Vagina (tissue), 2 donors: ENCODE measurements around the gene COL16A1. TPM values are rescaled to one million over a fixed set of nuclear protein-coding genes. Genes with fewer than 3 reads are reported as not detected.

Experiments used
- DNase-seq, 2 donors: peaks; one replicate each; pipeline ENCODE4 v3.0.0-alpha.2; 2017; ENCODE audit errors: extremely low spot score in 2 of 2
- H3K27ac ChIP-seq: fragments of 200-600 bp; sonication (generic); one replicate; pipeline ENCODE4 v1.5.1; 2019
- H3K27me3 ChIP-seq: fragments of 200-600 bp; sonication (generic); one replicate; pipeline ENCODE4 v1.5.1; 2019
- H3K36me3 ChIP-seq, 2 donors: fragments of 200-600 bp; sonication (generic); one replicate each; pipeline ENCODE4 v1.5.1; 2017 to 2019
- H3K4me1 ChIP-seq: fragments of 200-600 bp; sonication (generic); one replicate; pipeline ENCODE4 v1.5.1; 2019
- H3K4me3 ChIP-seq, 2 donors: fragments of 200-600 bp; sonication (generic); 1 replicate in 1 of 2; 2 replicates in 1 of 2; pipeline ENCODE4 v1.5.1; 2016 to 2019
- H3K9me3 ChIP-seq: fragments of 200-600 bp; sonication (generic); one replicate; pipeline ENCODE4 v1.5.1; 2019
- CTCF ChIP-seq, 3 experiments: fragments of 450-650 bp in 2 of 3; fragments of 200-600 bp in 1 of 3; sonication (generic) in 1 of 3; IDR thresholded peaks; one replicate each; pipeline ENCODE4 v1.5.1; 2017 to 2019; ENCODE audit warnings: antibody characterized with exemption in 3 of 3, mild to moderate bottlenecking in 2 of 3, moderate library complexity in 2 of 3
- POLR2A ChIP-seq, 2 donors: fragments of 450-650 bp; IDR thresholded peaks; one replicate each; pipeline ENCODE4 v1.6.1; 2017; ENCODE audit warnings: antibody characterized with exemption in 2 of 2, mild to moderate bottlenecking in 2 of 2, moderate library complexity in 2 of 2
- POLR2AphosphoS5 ChIP-seq, 2 donors: sonication (generic); formaldehyde crosslinking; IDR thresholded peaks; one replicate each; pipeline ENCODE4 v1.9.0; 2017; ENCODE audit warnings: antibody characterized with exemption in 2 of 2, mild to moderate bottlenecking in 2 of 2, low read depth in 1 of 2; ENCODE audit not compliant: insufficient read depth in 1 of 2
- intact Hi-C: fragments of 100-400 bp; cut with DNase I; formaldehyde crosslinking; loops from one replicate; pipeline ENCODE4 v1.15.1; 2023
- total RNA-seq: library from RNA; depleted of rRNA; stranded (reverse); fragments of >200 nt; gene quantifications from one replicate; pipeline ENCODE4 v1.2.3, GENCODE V29; 2016

COL16A1 gene
- total RNA-seq, 1 donor from 2014 or later, result 82.3 TPM

DNA sequence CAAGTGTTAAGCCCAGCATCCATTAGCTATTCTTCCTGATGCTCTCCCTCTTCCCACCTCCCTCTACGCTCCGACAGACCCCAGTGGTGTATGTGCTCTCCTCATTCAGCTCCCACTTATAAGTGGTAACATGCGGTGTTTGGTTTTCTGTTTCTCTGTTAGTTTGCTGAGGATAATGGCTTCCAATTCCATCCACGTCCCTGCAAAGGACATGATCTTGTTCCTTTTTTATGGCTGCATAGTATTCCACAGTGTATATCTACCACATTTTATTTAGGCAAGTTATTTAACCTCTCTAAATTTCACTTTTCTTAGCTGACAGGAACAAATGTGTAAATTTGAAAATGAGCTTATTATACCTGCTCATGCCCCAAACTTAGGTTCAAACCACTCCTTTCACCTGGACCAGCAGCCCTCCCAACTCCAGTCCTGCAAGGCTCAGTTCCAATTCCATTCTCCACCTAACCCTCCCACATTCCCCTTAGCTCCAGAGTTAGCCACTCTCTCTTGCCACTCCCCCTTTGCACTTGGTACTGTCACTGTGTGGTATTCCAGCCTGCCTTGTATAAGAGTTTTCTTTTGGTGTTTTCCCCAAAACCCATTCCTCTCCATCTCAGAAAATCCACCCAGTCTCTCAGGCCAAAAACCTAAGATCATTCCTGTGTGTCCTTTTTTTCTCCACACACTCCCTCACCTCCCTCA lies 57.4 kb downstream of the COL16A1 start:
- H3K27ac ChIP-seq, result no peak overlapping the region

GRCh38 chr1:31645274-31645568 lies 58.6 kb downstream of the COL16A1 start:
- intact Hi-C loops, result no loop called here

More for the DNA sequence above, 57.4 kb downstream of the COL16A1 start:
- no peak for TF ChIP-seq POLR2A (IDR thresholded peaks at IDR 0.05)
- no peak for TF ChIP-seq CTCF (IDR thresholded peaks at IDR 0.05)
- intact Hi-C loops, result no loop called here
- no peak for DNase-seq
- Histone ChIP-seq H3K27me3 (no peaks in the 10 kb centered on the region), H3K36me3 (no peaks in the 10 kb centered on the region), H3K9me3 (no peaks in the 10 kb centered on the region), H3K4me1 (peaks cover 38% of the 10 kb centered on the region), H3K4me3 (no peak overlapping the region)

DNA sequence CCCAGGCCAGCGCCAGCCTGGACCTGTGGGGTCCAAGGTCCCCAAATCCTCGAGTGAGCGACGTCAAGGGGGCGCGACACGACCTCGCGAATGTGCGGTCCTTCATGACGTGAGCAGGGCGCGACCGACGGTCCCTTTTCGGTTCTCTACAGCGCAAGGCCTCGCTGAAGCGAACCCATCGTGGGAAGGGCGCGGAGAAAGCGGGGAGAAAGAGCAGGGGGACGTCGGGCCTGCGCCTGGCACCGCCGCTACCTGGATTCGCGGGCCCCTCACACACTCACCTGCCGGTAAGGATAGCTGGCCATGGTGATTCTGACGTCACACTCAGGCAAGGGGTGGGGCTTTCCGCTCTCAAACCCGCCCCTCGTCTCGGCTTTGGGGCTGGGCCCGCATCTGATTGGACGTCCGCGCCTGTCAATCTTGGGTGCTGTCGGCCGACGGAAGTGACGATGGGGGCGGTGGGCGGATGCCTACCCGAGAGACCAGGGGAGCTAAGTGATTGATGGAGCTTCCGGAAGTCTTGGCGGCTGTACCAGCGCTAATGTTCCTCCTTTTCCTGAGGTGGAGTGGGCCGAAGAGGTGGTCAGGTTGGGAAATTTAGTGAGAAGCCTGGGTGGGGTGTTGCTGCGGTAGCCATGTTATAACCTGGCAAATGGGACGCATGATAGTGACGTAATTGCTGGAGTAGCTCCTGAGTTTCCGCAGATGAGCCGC lies 59.1 kb downstream of the COL16A1 start, which contains the start of gene PEF1:
TSS of gene PEF1 (minus strand) at position 317 of the 714 bp plus-strand sequence. CDS start at position 305, 12 bp downstream.
- peak; percentile 99 to 100 for DNase-seq
- no peaks in the 10 kb centered on the region for H3K27me3 ChIP-seq
- H3K4me3 ChIP-seq, result peak within 1 kb of the TSS; percentile 79 to 95
- no peak for TF ChIP-seq CTCF (IDR thresholded peaks at IDR 0.05)
- peak in 1 of 2 donors; percentile 64 for TF ChIP-seq POLR2A (IDR thresholded peaks at IDR 0.05)
- peak; percentile 97 for TF ChIP-seq POLR2AphosphoS5 (IDR thresholded peaks at IDR 0.05; ENCODE audit: insufficient read depth in 1 of 2, low read depth in 1 of 2)
- H3K27ac ChIP-seq, result peak within 1 kb of the TSS; percentile 98
- no peaks in the 10 kb centered on the region for H3K36me3 ChIP-seq
- H3K9me3 ChIP-seq, result no peaks in the 10 kb centered on the region
- intact Hi-C loops, result no loop called here
- peaks cover 46% of the 10 kb centered on the region for H3K4me1 ChIP-seq

More at GRCh38 chr1:31645274-31645568, 58.6 kb downstream of the COL16A1 start:
- Histone ChIP-seq H3K36me3 (no peaks in the 10 kb centered on the region), H3K27me3 (no peaks in the 10 kb centered on the region), H3K9me3 (no peaks in the 10 kb centered on the region), H3K27ac (peak overlapping the region; percentile 98), H3K4me1 (peaks cover 41% of the 10 kb centered on the region), H3K4me3 (peak overlapping the region; percentile 79 to 95)
- DNase-seq, result no peak
- no peak for TF ChIP-seq CTCF (IDR thresholded peaks at IDR 0.05)
- no peak for TF ChIP-seq POLR2A (IDR thresholded peaks at IDR 0.05)
- no peak for TF ChIP-seq POLR2AphosphoS5 (IDR thresholded peaks at IDR 0.05; ENCODE audit: insufficient read depth in 1 of 2, low read depth in 1 of 2)

DNA sequence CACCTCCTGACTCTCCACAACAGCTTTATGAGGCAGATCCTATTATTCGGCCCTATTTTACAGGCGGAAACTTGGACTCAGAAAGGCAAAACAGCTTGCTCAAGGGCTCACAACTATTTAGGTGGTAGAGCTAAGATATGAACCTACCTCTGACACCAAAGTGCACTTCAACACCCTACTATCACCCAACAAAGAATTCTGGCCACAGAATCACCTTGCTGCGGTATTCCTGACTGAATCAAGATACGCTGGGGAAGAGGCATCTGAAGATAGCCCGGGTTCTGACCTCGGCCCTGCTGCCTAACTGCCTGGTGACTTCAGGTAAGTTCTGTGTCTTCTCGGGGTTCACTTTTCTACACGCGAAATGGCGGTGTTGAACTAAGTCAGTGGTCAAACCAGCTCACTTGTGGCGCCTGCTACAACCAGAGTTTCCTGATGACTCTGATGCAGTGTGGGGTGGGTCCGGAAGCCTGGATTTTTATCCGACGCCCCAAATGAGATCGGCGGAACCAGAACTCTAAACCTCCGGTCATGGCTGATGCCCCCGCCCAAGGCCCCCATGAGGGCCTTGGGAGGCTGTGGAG lies 59.7 kb downstream of the COL16A1 start:
- DNase-seq, result no peak
- TF ChIP-seq CTCF (IDR thresholded peaks at IDR 0.05), result no peak
- no peak for TF ChIP-seq POLR2A (IDR thresholded peaks at IDR 0.05)
- TF ChIP-seq POLR2AphosphoS5 (IDR thresholded peaks at IDR 0.05; ENCODE audit: insufficient read depth in 1 of 2, low read depth in 1 of 2), result no peak
- intact Hi-C loops, result no loop called here
- no peaks in the 10 kb centered on the region for H3K36me3 ChIP-seq
- H3K4me1 ChIP-seq, result peaks cover 50% of the 10 kb centered on the region
- peak overlapping the region; percentile 79 to 95 for H3K4me3 ChIP-seq
- peak overlapping the region; percentile 98 for H3K27ac ChIP-seq
- no peaks in the 10 kb centered on the region for H3K9me3 ChIP-seq
- no peaks in the 10 kb centered on the region for H3K27me3 ChIP-seq
